Keratinocyte (primary cell): ENCODE results near the gene MYH13. TPM values are rescaled to one million over a fixed set of nuclear protein-coding genes. Genes with fewer than 3 reads are reported as not detected.

Source experiments
- DNase-seq: peaks from one replicate; pipeline ENCODE4 v3.0.0-alpha.2; 2011; ENCODE audit warnings: low read depth, missing footprints, low spot score
- FAIRE-seq: peaks from 2 replicates; lab custom pipeline; 2011; peaks lifted over from hg19 to GRCh38; lab: Jason Lieb, UNC
- H2AFZ ChIP-seq: 2 replicates; pipeline ENCODE4 v1.6.0; 2012; ENCODE audit warnings: low read length, control low read depth, inconsistent platforms; ENCODE audit not compliant: control insufficient read depth
- H3K27ac ChIP-seq: 2 replicates; pipeline ENCODE4 v1.5.1; 2011; ENCODE audit warnings: low read length; ENCODE audit not compliant: control insufficient read depth, insufficient read depth
- H3K27me3 ChIP-seq: 3 replicates; pipeline ENCODE4 v1.6.0; 2011; ENCODE audit warnings: low read length; ENCODE audit not compliant: control insufficient read depth, insufficient read depth; ENCODE audit errors: extremely low read depth
- H3K36me3 ChIP-seq, 2 experiments: 2 replicates in 1 of 2; 3 replicates in 1 of 2; pipeline ENCODE4 v1.5.1; 2011; ENCODE audit warnings: low read length in 2 of 2, mild to moderate bottlenecking in 1 of 2; ENCODE audit not compliant: control insufficient read depth in 2 of 2, insufficient read depth in 2 of 2; ENCODE audit errors: extremely low read depth in 1 of 2
- H3K4me1 ChIP-seq: 3 replicates; pipeline ENCODE4 v1.5.1; 2011; ENCODE audit warnings: low read length; ENCODE audit not compliant: control insufficient read depth, insufficient read depth; ENCODE audit errors: extremely low read depth
- H3K4me2 ChIP-seq: 3 replicates; pipeline ENCODE4 v1.6.0; 2011; ENCODE audit warnings: low read depth, low read length; ENCODE audit not compliant: control insufficient read depth, insufficient read depth; ENCODE audit errors: extremely low read depth
- H3K4me3 ChIP-seq, 3 experiments: fragments of 200-600 bp in 1 of 3; sonication (generic) in 1 of 3; 2 replicates in 2 of 3; 3 replicates in 1 of 3; pipeline ENCODE4 v1.5.1; 2011 to 2016; ENCODE audit warnings: low read length in 3 of 3, mild to moderate bottlenecking in 3 of 3, control low read depth in 2 of 3, inconsistent platforms in 1 of 3, low read depth in 1 of 3, mixed read lengths in 1 of 3, mixed run types in 1 of 3, moderate library complexity in 1 of 3; ENCODE audit not compliant: control insufficient read depth in 2 of 3, insufficient read depth in 2 of 3; ENCODE audit errors: extremely low read depth in 1 of 3
- H3K79me2 ChIP-seq: 2 replicates; pipeline ENCODE4 v1.6.0; 2012; ENCODE audit warnings: low read length; ENCODE audit not compliant: control insufficient read depth, insufficient read depth
- H3K9ac ChIP-seq: 3 replicates; pipeline ENCODE4 v1.6.0; 2011; ENCODE audit warnings: low read length; ENCODE audit not compliant: control insufficient read depth, insufficient read depth; ENCODE audit errors: extremely low read depth
- H3K9me1 ChIP-seq: 3 replicates; pipeline ENCODE4 v1.6.0; 2011; ENCODE audit warnings: low read length; ENCODE audit not compliant: control insufficient read depth, insufficient read depth; ENCODE audit errors: extremely low read depth
- H3K9me3 ChIP-seq: 2 replicates; pipeline ENCODE4 v1.5.1; 2012; ENCODE audit warnings: low read depth, low read length; ENCODE audit not compliant: control insufficient read depth
- H4K20me1 ChIP-seq: 3 replicates; pipeline ENCODE4 v1.6.0; 2011; ENCODE audit warnings: low read length; ENCODE audit not compliant: control insufficient read depth, insufficient read depth; ENCODE audit errors: extremely low read depth
- EZH2 ChIP-seq: IDR thresholded peaks from one replicate; pipeline ENCODE4 v1.6.1; 2012; ENCODE audit warnings: inconsistent platforms, mild to moderate bottlenecking, low read length, moderate library complexity
- dilution Hi-C: fragments of 300-500 bp; cut with MboI; formaldehyde crosslinking; loops from one replicate; pipeline ENCODE4 v1.7.0; 2020; ENCODE audit warnings: low sequenced_read_pairs; ENCODE audit not compliant: extremely low pct_ligation_motif_present
- polyA plus RNA-seq, 5 experiments: library from polyadenylated mRNA; depleted of rRNA in 3 of 5; stranded (reverse) in 3 of 5; stranded (forward) in 1 of 5; unstranded in 1 of 5; fragments of >200 nt; gene quantifications; 1 replicate in 1 of 5; 2 replicates in 3 of 5; 3 replicates in 1 of 5; pipeline versions ENCODE4 v1.2.1 to v1.2.3, GENCODE V29; 2011 to 2012; ENCODE audit warnings: missing spikeins in 2 of 5, low read depth in 1 of 5, low replicate concordance in 1 of 5
- TF ChIP-seq, protein P1 (sequence below), 3 experiments: IDR thresholded peaks in 1 of 3; conservative IDR thresholded peaks in 1 of 3; optimal IDR thresholded peaks in 1 of 3; 2 replicates in 2 of 3; 3 replicates in 1 of 3; pipeline versions ENCODE3 to v1.5.1; 2011; ENCODE audit warnings: low read length in 3 of 3, mild to moderate bottlenecking in 3 of 3, moderate library complexity in 2 of 3, control low read depth in 1 of 3, inconsistent platforms in 1 of 3; ENCODE audit not compliant: insufficient read depth in 2 of 3; ENCODE audit errors: extremely low read depth in 1 of 3

Gene MYH13
- polyA plus RNA-seq, 1 donor (not counting 4 experiments of a cell fraction or from before 2014, with no cell fraction given) = not detected

DNA sequence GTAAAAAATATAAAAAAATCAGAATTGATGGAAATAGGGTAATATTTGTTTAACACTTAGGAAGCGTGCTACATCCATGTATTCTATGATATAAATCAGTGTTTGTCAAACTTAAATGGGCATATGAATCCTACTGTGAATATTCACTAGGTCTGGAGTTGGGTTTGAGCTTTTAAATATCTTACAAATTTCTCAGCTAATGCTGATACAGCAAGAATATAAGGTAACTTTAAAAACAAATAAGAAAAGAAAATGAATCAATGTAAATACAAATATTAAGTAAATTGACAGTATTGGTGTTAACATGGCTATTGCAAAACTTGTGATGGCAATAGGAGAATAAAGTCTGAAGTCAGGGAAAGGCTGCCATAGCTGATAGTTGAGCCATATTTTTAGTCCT, 3.6 kb downstream of the MYH13 start:
- Histone ChIP-seq H3K9me3 (no peaks in the 10 kb centered on the region), H3K27ac (no peak overlapping the region), H3K9me1 (no peaks in the 10 kb centered on the region), H3K4me1 (no peaks in the 10 kb centered on the region), H3K4me3 (no peak overlapping the region), H4K20me1 (no peaks in the 10 kb centered on the region), H3K4me2 (no peak overlapping the region), H2AFZ (no peak overlapping the region), H3K27me3 (no peaks in the 10 kb centered on the region), H3K9ac (no peak overlapping the region), H3K36me3 (no peaks in the 10 kb centered on the region), H3K79me2 (no peaks in the 10 kb centered on the region)
- FAIRE-seq (no peak), DNase-seq (no peak)
- dilution Hi-C loops = no loop called here
- TF ChIP-seq, protein P1, sequence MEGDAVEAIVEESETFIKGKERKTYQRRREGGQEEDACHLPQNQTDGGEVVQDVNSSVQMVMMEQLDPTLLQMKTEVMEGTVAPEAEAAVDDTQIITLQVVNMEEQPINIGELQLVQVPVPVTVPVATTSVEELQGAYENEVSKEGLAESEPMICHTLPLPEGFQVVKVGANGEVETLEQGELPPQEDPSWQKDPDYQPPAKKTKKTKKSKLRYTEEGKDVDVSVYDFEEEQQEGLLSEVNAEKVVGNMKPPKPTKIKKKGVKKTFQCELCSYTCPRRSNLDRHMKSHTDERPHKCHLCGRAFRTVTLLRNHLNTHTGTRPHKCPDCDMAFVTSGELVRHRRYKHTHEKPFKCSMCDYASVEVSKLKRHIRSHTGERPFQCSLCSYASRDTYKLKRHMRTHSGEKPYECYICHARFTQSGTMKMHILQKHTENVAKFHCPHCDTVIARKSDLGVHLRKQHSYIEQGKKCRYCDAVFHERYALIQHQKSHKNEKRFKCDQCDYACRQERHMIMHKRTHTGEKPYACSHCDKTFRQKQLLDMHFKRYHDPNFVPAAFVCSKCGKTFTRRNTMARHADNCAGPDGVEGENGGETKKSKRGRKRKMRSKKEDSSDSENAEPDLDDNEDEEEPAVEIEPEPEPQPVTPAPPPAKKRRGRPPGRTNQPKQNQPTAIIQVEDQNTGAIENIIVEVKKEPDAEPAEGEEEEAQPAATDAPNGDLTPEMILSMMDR (optimal IDR thresholded peaks at IDR 0.05 in 1 of 3, IDR thresholded peaks at IDR 0.05 in 1 of 3, conservative IDR thresholded peaks at IDR 0.05 in 1 of 3; ENCODE audit: extremely low read depth in 1 of 3, insufficient read depth in 2 of 3, low read length in 3 of 3) = no peak
- no peak for TF ChIP-seq EZH2

DNA sequence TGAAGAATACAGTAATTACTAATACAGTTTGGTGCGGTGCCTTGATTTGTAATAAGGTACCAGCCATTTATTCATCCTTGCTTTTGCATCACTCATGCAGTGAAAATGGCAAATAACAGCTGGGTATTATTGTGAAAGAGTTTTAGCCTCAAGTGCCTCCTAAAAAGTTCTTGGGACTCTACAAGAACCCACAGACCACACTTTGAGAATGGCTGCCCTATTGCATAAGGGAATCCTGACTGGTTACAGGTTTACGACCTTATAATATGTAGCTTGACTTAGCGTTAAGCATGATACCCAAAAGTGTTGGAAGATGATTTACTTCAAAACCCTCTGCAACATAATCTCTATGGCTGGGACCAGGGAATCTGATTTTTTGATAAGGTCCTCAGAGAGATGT, 4.2 kb downstream of the MYH13 start:
- no peaks in the 10 kb centered on the region for H4K20me1 ChIP-seq
- H3K9me3 ChIP-seq = no peaks in the 10 kb centered on the region
- no peak overlapping the region for H3K4me2 ChIP-seq
- H2AFZ ChIP-seq = no peak overlapping the region
- no peak for FAIRE-seq
- no peaks in the 10 kb centered on the region for H3K9me1 ChIP-seq
- DNase-seq = no peak
- H3K4me1 ChIP-seq = no peaks in the 10 kb centered on the region
- H3K79me2 ChIP-seq = no peaks in the 10 kb centered on the region
- H3K27me3 ChIP-seq = no peaks in the 10 kb centered on the region
- no peak overlapping the region for H3K27ac ChIP-seq
- TF ChIP-seq EZH2 = no peak
- TF ChIP-seq, protein P1 (optimal IDR thresholded peaks at IDR 0.05 in 1 of 3, IDR thresholded peaks at IDR 0.05 in 1 of 3, conservative IDR thresholded peaks at IDR 0.05 in 1 of 3; ENCODE audit: extremely low read depth in 1 of 3, insufficient read depth in 2 of 3, low read length in 3 of 3) = no peak
- dilution Hi-C loops = no loop called here
- no peak overlapping the region for H3K4me3 ChIP-seq
- H3K9ac ChIP-seq = no peak overlapping the region
- no peaks in the 10 kb centered on the region for H3K36me3 ChIP-seq
